ENCODE results near the gene SLC44A5. TPM values are rescaled to one million over a fixed set of nuclear protein-coding genes. Genes with fewer than 3 reads are reported as not detected.
A peak's percentile ranks its signal among the peaks of the same experiment; 100 is the strongest.

The SLC44A5 gene
- total RNA-seq, 4 donors from 2014 or later = 0.15 to 0.58 TPM; not detected in 2

GRCh38 chr1:75614399-75614756 is 3.5 kb upstream of the SLC44A5 start:
- DNase-seq = no peak
- Histone ChIP-seq H3K27ac (no peak overlapping the region), H3K9me3 (no peaks in the 10 kb centered on the region), H3K4me1 (peaks cover 14 to 21% of the 10 kb centered on the region in 2 donors), H3K4me3 (peak overlapping the region; percentile 48 to 60 (median 56)), H3K27me3 (peaks cover 37 to 67% (median 44%) of the 10 kb centered on the region in 3 donors), H3K36me3 (no peaks in the 10 kb centered on the region)
- intact Hi-C loops (cut with DNase I; ENCODE audit: low total_unique reads) (no loop called here), in situ Hi-C loops (cut with MboI; ENCODE audit: low sequenced_read_pairs in 4 of 4) (loop anchor here in 1 of 4 donors (25.0 kb wide), 1 partner anchor 352 kb away; no protein-coding TSS in a partner anchor)
- ATAC-seq = no peak
- TF ChIP-seq POLR2A (IDR thresholded peaks at IDR 0.05) (no peak), CTCF (IDR thresholded peaks at IDR 0.05 in 4 of 5, conservative IDR thresholded peaks at IDR 0.05 in 1 of 5) (no peak)

GRCh38 chr1:75613916-75614315 is 3.0 kb upstream of the SLC44A5 start:
- TF ChIP-seq POLR2A (IDR thresholded peaks at IDR 0.05) = no peak
- no peak for TF ChIP-seq CTCF (IDR thresholded peaks at IDR 0.05 in 4 of 5, conservative IDR thresholded peaks at IDR 0.05 in 1 of 5)
- no peaks in the 10 kb centered on the region for H3K36me3 ChIP-seq
- H3K4me1 ChIP-seq = peaks cover 14 to 21% of the 10 kb centered on the region in 2 donors
- no peak overlapping the region for H3K27ac ChIP-seq
- in situ Hi-C loops (cut with MboI; ENCODE audit: low sequenced_read_pairs in 4 of 4) (loop anchor here in 1 of 4 donors (25.0 kb wide), 1 partner anchor 352 kb away; no protein-coding TSS in a partner anchor), intact Hi-C loops (cut with DNase I; ENCODE audit: low total_unique reads) (no loop called here)
- H3K9me3 ChIP-seq = no peaks in the 10 kb centered on the region
- ATAC-seq = no peak
- DNase-seq = no peak
- peaks cover 37 to 67% (median 44%) of the 10 kb centered on the region in 3 donors for H3K27me3 ChIP-seq
- H3K4me3 ChIP-seq = no peak overlapping the region

GRCh38 chr1:75612976-75613375 is 2.1 kb upstream of the SLC44A5 start:
- in situ Hi-C loops (cut with MboI; ENCODE audit: low sequenced_read_pairs in 4 of 4) (loop anchor here in 1 of 4 donors (25.0 kb wide), 1 partner anchor 351 kb away; no protein-coding TSS in a partner anchor), intact Hi-C loops (cut with DNase I; ENCODE audit: low total_unique reads) (no loop called here)
- Histone ChIP-seq H3K27ac (no peak overlapping the region), H3K9me3 (no peaks in the 10 kb centered on the region), H3K27me3 (peaks cover 37 to 62% (median 44%) of the 10 kb centered on the region in 3 donors), H3K4me3 (no peak overlapping the region), H3K36me3 (no peaks in the 10 kb centered on the region), H3K4me1 (peaks cover 14 to 21% of the 10 kb centered on the region in 2 donors)
- DNase-seq (no peak), ATAC-seq (no peak)
- TF ChIP-seq POLR2A (IDR thresholded peaks at IDR 0.05) = no peak
- no peak for TF ChIP-seq CTCF (IDR thresholded peaks at IDR 0.05 in 4 of 5, conservative IDR thresholded peaks at IDR 0.05 in 1 of 5)

GRCh38 chr1:75602486-75602885 is 8.4 kb downstream of the SLC44A5 start:
- intact Hi-C loops (cut with DNase I; ENCODE audit: low total_unique reads) = no loop called here
- in situ Hi-C loops (cut with MboI; ENCODE audit: low sequenced_read_pairs in 4 of 4) = loop anchor here in 1 of 4 donors (25.0 kb wide), 1 partner anchor 340 kb away; no protein-coding TSS in a partner anchor
- ATAC-seq = no peak

More at GRCh38 chr1:75602486-75602885, 8.4 kb downstream of the SLC44A5 start:
- Histone ChIP-seq H3K4me1 (no peaks in the 10 kb centered on the region), H3K4me3 (no peak overlapping the region), H3K36me3 (no peaks in the 10 kb centered on the region), H3K9me3 (no peaks in the 10 kb centered on the region), H3K27me3 (no peaks in the 10 kb centered on the region), H3K27ac (no peak overlapping the region)
- DNase-seq = no peak
- TF ChIP-seq POLR2A (IDR thresholded peaks at IDR 0.05) = no peak
- no peak for TF ChIP-seq CTCF (IDR thresholded peaks at IDR 0.05 in 4 of 5, conservative IDR thresholded peaks at IDR 0.05 in 1 of 5)
